Posterior cingulate gyrus (tissue), 11 donors: ENCODE results near the gene CYFIP1.
"Not testable (repeated sequence)": the region's sequence is repeated elsewhere in the genome, so short reads cannot be mapped to it uniquely, and the experiment has no call there.

Experiments
- DNase-seq, 10 donors: peaks; one replicate each; pipeline versions ENCODE4 v3.0.0 to v3.0.0-alpha.2; 2020 to 2021; ENCODE audit warnings: mixed read lengths in 3 of 10
- intact Hi-C: fragments of 100-400 bp; cut with DNase I; formaldehyde crosslinking; loops from one replicate; pipeline ENCODE4 v1.15.1; 2023

CYFIP1 gene

DNA sequence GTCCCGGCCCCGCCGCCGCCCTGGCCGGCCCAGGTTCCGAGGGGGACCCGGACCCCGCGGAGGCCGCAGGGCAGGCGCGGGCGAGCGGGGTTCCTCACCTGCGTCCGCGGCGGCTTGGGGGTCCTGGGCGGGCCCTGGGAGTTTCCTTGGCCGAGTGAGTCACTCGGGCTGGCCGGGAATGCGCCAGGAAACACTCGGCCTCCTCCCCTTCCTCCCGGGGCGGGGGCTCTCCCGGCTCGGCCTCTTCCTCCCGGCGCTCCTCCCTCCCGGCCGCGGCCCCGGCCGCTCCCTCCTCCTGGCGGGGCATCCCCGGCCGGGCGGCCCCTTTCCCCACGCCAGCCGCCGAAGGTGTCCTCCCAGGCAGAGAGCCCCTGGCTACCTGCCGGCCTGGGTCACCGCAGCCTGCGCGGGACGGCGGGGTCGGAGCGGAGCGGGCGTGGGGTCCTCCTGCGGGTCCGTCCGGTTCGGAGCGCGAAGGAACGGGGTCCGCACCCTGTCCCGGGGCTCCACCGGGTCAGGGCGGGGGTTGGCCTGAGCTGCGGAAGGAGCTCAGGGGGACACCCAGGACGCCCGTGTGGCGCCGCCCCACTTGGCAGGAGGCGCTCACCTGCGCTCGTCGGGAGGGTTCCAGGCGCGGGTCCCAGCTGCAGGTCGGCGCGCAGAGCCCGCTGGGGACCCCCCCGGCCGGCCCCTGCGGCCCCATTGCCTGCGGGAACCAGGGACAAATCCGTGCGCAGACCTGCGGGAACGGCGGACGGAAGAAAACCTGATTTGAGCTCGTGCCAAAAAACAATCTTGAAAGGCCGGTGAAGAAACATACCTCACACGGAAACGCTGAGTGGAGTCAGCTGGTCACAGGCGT lies at the start of gene CYFIP1:
TSS of gene CYFIP1 (minus strand) at position 180 of the 862 bp plus-strand sequence. CDS start 33,083 bp downstream, outside the sequence.
- intact Hi-C loops, result no loop called here
- DNase-seq, result peak in 9 of 10 donors; percentile 51 to 95 (median 62)

DNA sequence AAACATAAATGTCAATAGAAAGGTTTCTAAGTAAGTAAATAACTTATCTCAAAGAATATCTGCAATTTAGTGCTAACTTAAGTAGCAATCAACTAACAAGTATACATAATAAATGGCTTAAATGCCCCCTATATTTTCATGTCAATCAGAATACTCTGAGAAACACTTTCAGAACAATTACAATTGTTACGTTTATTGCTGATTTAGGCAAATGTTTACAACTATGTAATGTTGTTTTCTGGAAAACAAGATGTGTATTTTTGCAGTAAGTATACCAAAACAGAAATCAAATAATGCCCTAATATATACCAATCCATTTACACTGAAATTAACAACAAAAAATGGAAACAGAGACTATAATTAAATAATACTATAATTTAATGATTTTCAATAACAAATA lies 46.0 kb upstream of the CYFIP1 start:
- intact Hi-C loops, result no loop called here
- no peak for DNase-seq

DNA sequence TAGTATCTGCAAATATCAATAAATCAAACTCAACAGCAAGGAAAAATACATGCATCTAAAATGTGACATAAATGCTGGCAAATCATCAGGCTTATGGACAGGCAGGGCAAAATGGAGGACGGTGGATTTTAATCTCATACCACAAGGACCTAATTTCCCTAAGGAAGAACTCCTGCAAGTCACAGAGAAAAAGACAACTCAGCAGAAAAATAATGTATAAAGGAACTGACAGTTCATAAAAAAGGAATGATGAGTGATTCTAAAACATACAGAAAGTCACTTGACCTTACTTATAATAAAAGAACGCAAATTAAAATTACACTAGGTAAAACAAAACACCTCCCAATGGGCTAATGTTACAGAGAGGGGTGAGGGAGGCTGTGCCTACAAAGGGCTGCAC lies 42.0 kb upstream of the CYFIP1 start:
- intact Hi-C loops, result no loop called here

DNA sequence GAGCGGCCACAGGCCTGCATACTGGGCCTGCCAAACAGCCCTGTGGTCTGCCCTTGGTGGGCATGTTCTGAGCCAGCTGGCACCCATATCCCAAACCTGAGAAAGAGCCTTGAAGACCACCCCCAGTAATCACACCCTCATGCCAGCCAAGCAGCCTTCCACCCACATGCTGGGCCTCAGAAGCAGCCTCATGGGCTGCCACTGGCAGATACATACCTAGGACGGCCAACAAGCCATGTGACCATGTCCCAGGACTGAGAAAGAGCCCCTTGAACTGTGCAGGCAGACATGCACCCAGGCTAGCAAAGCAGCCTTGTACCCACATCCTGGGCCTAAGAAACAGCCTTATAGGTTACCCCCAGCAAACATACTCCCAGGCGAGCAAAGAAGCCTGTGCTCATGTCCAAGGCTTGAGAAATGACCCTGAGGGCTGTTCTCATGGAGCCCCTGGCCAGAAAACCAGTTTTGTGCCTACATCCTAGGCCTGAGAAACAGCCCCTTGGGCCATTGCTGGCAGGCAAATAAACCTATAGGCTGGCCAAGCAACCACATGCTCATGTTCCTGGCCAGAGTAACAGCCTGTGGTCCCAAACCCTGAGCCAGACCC lies 34.3 kb upstream of the CYFIP1 start:
- DNase-seq, result no peak
- intact Hi-C loops, result no loop called here

More for the DNA sequence above, 42.0 kb upstream of the CYFIP1 start:
- DNase-seq, result no peak

DNA sequence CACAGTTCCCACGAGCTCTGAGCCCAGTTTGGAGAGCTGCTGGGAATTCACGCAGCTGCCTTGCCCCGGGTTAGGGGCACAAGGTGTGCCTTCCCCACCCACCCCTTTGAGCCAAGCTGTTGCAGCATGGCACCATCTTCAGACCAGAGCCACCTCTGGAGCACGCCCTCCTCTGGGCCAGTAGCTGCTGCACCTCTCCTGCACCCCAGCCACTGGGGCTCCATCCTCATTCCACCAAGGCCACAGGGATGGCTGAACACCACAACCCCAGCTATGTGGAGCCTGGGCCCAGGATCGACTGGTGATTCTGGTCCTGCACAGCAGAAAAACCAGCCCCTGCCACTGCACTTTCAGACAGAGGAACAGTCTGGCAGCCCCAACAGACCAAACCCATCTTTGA lies 33.5 kb upstream of the CYFIP1 start:
- no peak for DNase-seq
- intact Hi-C loops, result no loop called here

DNA sequence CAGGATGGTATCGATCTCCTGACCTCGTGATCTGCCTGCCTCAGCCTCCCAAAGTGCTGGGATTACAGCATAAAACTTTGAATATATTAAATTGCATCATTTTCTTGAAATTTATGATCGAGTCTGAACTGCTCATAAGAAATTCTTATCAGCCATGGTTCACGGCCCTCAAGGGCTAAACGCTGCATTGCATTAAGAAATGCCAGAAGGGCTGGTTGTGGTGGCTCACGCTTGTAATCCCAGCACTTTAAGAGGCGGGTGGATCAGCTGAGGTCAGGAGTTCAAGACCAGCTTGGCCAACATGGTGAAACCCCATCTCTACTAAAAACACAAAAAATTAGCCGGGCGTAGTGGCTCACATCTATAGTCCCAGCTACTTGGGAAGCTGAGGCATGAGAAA lies 32.4 kb upstream of the CYFIP1 start:
- DNase-seq, intact Hi-C loops: not testable (repeated sequence)

DNA sequence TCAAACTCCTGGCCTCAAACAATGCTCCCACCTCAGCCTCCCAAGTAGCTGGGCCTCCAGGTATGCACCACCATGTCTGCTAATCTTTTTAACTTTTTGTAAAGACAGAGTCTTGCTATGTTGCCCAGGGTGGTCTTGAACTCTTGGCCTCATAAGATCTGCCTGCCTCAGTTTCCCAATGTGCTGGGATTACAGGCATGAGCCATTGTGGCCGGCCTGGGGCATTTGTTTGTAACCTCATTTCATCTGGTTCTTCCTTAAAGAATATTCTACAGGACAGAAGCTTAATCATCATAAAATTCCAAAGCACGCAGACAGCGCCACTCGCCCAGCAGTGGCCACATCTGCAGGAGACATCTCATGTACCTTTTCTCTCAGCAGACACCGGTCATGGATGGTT lies 23.6 kb upstream of the CYFIP1 start:
- intact Hi-C loops, result no loop called here
- no peak for DNase-seq

DNA sequence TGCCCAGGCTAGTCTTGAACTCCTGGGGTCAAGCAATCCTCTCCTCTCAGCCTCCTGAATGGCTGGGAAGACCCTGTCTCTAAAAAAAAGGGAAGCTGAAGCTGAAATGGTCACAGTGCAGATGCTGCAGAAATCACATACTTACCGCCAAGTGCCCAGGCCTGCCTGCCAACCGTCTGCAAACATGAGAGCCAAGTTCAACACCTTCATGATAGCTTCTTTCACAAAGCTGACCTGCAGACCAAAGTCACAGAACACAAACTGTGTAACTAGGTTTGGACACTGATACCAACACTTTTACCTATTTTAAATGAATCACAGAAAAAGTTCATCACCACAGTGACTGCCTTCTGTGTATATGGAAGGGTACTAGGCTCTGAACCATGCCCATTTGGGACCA lies 22.8 kb upstream of the CYFIP1 start:
- DNase-seq, result no peak
- intact Hi-C loops, result no loop called here

DNA sequence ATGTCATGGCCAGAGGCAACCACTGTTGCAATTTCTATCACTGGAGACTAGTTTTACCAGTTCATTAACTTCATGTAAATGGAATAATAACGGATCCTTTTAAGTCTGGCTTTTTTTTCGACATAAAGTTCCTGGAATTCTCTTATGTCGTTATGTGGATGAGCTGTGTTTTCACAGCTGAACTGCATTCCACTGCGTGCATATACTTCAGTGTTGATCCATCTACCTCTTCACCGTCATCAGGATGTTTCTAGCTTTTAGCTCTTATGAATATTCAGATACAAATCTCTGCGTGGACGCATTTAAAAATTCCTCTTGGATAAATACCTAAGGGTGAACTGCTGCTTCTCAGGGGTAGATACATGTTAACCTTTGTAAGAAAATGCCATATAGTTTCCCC lies 15.6 kb upstream of the CYFIP1 start:
- no peak for DNase-seq
- intact Hi-C loops, result no loop called here

DNA sequence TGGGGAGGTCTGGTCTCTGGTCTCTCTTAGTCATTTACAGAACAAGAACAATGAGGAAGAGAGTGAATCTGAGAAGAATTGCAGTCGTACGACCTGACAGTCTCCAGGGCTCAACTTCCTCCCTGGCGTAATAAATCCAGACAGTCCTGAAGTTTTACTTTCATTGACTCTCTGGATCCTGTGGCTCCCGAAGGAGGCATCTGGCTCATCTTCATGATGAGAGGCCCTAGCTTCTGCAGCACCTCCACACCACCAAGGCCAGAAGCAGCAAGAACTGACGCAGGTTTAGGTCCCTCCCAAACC lies 11.8 kb upstream of the CYFIP1 start:
- DNase-seq, result no peak
- intact Hi-C loops, result no loop called here

DNA sequence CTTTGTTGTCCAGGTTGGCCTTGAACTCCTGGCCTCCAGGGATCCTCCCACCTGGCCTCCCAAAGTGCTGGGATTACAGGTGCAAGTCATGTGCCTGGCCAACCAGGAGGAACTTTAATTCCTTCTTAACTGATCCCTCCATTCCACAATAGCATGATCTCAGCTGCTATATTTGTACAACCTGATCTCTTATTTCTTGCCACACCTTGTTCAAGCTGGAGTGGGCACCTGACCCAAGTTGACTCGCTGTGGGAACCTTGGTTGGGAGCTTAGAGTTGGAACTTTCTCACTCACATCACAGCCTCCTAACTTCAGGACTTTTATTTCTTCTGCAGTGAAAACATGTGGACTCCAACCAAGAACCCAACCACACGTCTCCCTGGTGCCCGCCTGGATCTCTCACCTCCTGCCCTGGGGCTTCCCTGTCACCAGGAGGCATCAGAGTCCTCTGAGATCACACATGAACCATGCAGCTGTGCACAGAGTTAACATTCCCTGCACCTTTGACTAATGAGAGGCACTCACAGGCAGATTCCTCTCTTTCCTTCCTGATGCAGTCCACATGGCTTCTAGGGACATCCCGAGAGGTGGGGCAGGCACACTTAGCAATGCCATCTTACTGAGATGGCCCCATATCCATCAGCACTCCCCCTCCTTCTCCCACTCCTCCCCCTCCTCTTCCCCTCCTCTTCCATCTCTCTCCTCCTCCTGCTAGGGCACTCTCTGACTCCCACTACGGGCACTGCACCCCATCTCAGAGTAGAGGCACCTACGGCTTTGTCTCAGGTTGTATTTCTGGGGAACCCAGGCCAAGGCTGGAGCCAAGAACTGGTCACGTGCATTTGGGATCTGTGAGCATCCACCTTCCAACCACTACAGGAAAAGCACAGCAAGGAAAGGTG lies 9.7 kb upstream of the CYFIP1 start:
- DNase-seq, result no peak
- intact Hi-C loops, result no loop called here

DNA sequence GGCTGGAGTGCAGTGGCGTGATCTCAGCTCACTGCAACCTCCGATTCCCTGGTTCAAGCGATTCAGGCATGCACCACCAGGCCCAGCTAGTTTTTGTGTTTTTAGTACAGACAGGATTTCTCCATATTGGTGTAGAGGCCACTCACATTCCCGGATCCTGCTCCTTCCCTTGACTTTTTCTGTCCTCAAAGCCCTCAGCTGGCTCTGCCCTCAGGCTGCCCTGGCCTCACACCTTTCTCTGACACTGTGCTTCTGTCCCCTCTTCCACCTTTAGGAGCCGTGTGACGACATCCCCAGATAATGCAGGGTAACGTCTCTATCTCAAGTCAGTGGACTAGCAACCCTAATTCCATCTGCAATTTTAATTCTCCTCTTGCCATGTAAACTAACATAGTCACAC lies 8.6 kb upstream of the CYFIP1 start:
- DNase-seq, result no peak

DNA sequence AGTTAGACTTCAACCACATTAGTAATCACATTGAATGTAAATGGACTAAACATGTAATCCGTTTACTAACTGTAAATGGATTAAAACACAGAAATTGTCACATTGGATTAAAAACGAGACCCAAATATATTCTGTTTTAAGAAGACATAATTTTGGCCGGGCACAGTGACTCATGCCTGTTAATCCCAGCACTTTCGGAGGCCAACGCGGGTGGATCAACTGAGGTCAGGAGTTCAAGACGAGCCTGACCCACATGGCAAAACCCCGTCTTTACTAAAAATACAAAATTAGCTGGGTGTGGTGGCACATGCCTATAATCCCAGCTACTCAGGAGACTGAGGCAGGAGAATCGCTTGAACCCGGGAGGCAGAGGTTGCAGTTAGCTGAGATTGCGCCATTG lies 1.8 kb upstream of the CYFIP1 start:
- DNase-seq, intact Hi-C loops: not testable (repeated sequence)

More for the DNA sequence above, 8.6 kb upstream of the CYFIP1 start:
- intact Hi-C loops, result no loop called here

DNA sequence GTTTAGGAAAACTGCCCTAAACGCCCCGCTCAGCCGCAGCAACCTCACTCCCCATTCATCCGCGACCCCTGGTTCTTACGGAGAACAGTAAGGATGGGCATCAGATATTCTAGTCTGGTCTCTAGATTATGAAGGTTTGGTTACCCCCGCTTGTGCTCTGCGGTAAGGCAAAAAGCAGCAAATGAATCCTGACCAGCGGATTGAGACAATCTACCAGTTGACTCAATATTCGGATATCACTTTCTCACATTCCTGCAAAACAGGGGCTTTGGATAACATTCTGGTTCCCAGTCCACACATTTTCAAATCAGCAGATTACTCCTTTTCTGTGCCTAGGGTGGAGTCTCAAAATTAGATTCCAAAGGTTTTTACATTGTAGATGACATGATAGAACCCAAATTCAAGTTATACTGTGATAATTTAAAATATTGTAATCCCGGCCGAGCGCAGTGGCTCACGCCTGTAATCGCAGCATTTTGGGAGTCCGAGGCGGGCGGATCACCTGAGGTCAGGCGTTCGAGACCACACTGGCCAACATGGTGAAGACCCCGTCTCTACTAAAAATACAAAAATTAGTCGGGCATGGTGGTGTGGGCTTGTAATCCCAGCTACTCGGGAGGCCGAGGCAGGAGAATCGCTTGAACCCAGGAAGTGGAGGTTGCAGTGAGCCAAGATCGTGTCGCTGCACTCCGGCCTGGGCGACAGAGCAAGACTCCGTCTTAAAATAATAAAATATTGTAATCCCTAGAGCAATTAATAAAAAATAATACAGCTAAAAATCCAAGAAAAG lies 1.1 kb upstream of the CYFIP1 start:
- intact Hi-C loops, result no loop called here

DNA sequence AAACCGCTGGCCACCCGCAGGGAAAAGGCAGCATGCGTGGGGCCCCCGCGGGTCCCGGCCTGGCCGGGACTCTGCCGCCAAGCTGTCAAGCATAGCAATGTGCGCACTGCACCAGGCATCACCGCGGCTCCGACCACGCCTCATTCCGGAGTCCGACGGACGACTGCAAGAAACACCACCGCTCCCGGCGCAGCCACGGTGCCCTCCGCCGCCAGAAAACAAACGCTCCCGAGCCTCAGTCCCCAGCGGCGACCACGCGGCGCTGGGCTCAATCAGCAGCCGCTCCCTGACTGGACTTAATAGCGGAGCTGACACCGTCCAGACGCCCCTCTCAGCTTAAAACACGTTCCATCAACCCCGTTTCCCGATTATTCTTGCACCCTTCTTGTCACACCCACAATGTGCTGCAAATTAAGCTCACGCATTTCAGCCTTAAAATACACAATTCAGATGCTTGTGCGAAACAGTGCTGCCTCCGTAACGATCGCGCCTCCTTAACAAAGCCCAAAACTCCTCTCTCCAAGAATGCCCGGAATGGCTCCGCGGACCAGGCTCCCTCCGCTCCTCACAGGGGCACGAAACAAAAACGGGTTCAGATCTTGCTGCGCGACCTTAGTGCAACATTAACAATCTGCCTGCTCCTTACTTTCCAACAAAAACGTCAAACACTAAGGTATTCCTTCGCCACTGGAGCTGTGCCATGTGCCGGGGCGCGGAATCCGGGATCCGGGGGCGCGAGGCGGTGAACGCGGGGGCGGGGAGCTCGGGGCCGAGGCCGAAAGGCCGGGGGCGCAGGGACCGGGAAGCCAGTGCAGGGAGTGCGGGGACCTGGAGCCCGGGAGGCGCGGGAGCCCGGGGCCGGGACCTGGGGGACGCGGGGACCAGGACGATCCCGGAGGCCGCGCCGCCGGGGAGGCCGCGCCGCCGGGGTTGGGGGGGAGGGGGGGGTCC lies 655 bp downstream of the CYFIP1 start:
- peak in 8 of 10 donors; percentile 43 to 92 (median 58) for DNase-seq
- intact Hi-C loops, result no loop called here

More for the DNA sequence above, 1.1 kb upstream of the CYFIP1 start:
- DNase-seq, result peak in 1 of 10 donors; percentile 41

DNA sequence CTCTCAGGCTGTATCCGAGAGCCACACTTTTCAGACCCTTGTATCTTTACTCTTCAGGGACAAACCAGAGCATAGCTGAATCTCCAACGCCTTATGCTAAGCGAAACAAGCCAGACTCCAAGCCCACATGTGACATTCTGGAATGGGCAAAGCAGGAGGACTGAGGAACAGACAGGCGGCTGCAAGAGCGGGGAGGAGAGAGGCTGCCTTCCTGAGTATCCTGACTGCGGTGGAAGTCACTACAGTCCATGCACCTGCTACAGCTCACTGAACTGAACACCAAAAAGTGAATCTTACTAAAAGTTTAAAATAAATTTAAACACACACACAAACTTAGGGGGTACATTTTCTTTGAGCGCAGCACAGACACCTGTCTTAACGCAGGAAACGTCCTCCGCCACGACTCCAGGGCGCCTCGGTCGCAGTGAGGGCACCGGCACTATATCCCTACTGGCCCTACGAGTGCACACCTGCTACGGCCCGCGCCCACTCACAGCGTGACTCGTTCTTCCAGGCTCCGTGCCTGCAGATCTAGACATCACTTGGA lies 1.4 kb downstream of the CYFIP1 start:
- intact Hi-C loops, result no loop called here
- DNase-seq, result peak in 3 of 10 donors; percentile 72 to 89 (median 80)

DNA sequence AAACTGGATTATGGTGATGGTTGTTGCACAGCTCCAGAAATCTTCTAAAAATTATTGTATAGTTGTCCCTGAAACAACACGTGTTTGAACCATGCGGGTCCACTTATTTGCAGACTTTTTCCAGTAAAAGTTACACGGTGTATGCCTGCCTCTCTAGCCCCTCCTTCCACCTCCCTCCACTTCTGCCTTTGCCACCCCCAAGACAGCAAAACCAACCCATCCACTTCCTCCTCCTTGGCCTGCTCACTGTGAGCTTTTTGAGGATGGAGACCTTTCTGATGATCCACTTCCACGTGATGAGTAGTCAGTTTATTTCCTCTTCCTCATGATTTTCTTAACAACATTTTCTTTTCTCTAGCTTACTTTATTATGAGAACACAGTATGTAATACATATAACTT lies 5.4 kb downstream of the CYFIP1 start:
- DNase-seq, result peak in 2 of 10 donors; percentile 47 to 51
- intact Hi-C loops, result no loop called here

DNA sequence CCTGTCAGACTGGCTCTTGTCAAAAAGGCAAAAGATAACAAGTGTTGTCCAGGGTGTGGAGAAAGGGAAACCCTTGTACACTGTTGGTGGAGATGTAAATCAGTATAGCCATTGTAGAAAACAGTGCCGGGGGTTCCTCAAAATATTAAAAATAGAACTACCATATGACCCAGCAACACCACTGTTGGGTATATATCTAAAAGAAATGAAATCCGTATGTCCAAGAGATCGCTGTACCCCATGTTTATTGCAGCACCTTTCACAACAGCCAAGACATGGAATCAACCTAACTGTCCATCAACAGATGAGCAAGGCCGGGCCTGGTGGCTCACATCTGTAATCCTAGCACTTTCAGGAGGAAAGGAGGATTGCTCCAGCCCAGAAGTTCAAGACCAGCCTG lies 6.2 kb downstream of the CYFIP1 start:
- peak in 2 of 10 donors; percentile 37 to 42 for DNase-seq
- intact Hi-C loops, result no loop called here

DNA sequence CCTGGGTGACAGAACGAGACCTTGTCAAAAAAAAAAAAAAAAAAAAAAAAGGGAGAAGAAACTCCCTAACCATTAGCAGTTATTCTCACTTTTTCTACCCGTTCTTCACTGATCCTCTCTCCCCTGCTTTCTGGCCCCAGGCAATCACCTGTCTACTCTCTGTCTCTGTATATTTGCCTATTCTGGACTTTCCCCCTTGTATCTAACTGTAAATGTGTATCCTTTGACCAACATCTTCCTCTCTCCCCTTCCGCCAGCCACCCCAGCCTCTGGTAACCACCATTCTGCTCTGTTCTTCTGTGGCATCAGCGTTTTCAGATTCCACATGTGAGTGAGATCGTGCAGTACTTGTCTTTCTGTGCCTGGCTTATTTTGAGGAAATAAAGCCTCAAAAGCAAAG lies 6.9 kb downstream of the CYFIP1 start:
- DNase-seq, result peak in 2 of 10 donors; percentile 16 to 41
- intact Hi-C loops, result no loop called here
